ENCODE data around the gene COL23A1. TPM values are rescaled to one million over a fixed set of nuclear protein-coding genes. Genes with fewer than 3 reads are reported as not detected.
"Not testable (repeated sequence)": the region's sequence is repeated elsewhere in the genome, so short reads cannot be mapped to it uniquely, and the experiment has no call there.

Gene COL23A1
- total and polyA plus RNA-seq, 2 of the 13 experiments (the other 11 are each of a cell fraction or from before 2014, with no cell fraction given) = not detected

- no peak for TF ChIP-seq RBAK (CRISPR knock-in tag; IDR thresholded peaks at IDR 0.05)
- no peak for TF ChIP-seq XBP1 (CRISPR knock-in tag; IDR thresholded peaks at IDR 0.05)
- TF ChIP-seq ZNF225 (CRISPR knock-in tag; IDR thresholded peaks at IDR 0.05) = no peak
- no peak for TF ChIP-seq ZNF180 (CRISPR knock-in tag; IDR thresholded peaks at IDR 0.05; ENCODE audit: borderline replicate concordance, low read depth)
These were observed 390.4 kb downstream of the COL23A1 start (continued) for GRCh38 chr5:178199581-178200434.

- WGBS (ENCODE audit: low lambda C conversion rate) = 50% methylated on average over 5 of the region's 11 CpGs
- H3K4me3 ChIP-seq (replicated peaks in 1 of 3; ENCODE audit: insufficient read depth in 1 of 3, low read depth in 2 of 3, low read length in 3 of 3) = no peak overlapping the region
- DNase-seq (ENCODE audit: low spot score) = no peak
- no TSS peak for BruUV-seq (replicated peaks)
- no peak for ATAC-seq
- no peaks in the 10 kb centered on the region for H3K79me2 ChIP-seq (ENCODE audit: insufficient read depth, low read length)
- no peaks in the 10 kb centered on the region for H3K36me3 ChIP-seq (replicated peaks in 1 of 2; ENCODE audit: control insufficient read depth in 1 of 2, insufficient read depth in 2 of 2, low read length in 2 of 2)
- H3K27ac ChIP-seq (ENCODE audit: extremely low read length, insufficient read depth, low read length) = no peak overlapping the region
- in situ Hi-C loops (cut with HindIII; ENCODE audit: extremely low pct_ligation_motif_present, low pct_unique_long_range_greater_than_20kb) = no loop called here
- H4K20me1 ChIP-seq (ENCODE audit: insufficient read depth, low read length) = no peaks in the 10 kb centered on the region
- H3K4me2 ChIP-seq (ENCODE audit: low read depth, low read length) = no peak overlapping the region
- intact Hi-C loops (cut with micrococcal nuclease; ENCODE audit: unreplicated experiment) = no loop called here
- POLR2A ChIA-PET = no interaction called here
- FAIRE-seq = no peak
- CTCF ChIA-PET (ENCODE audit: low intra/inter-chr PET ratio, low total read pairs) = no interaction called here
- no peak overlapping the region for H3K9ac ChIP-seq (ENCODE audit: insufficient read depth, low read depth, low read length)
- H2AFZ ChIP-seq (ENCODE audit: low read length) = no peak overlapping the region
- TF ChIP-seq ZNF263 (CRISPR knock-in tag; IDR thresholded peaks at IDR 0.05) (peak; percentile 26; the same call in 1 of the 2 replicates), ZBTB43 (CRISPR knock-in tag; conservative IDR thresholded peaks at IDR 0.05) (no peak)
- H3K4me1 ChIP-seq (ENCODE audit: insufficient read depth, low read length) = peaks cover 24% of the 10 kb centered on the region
- no peaks in the 10 kb centered on the region for H3K9me3 ChIP-seq (ENCODE audit: low read length)
- peaks cover 0 to 22% of the 10 kb centered on the region in 2 experiments; a peak in 3 of 5 replicates for H3K27me3 ChIP-seq (ENCODE audit: control insufficient read depth in 1 of 2, insufficient read depth in 2 of 2, low read length in 2 of 2)
These were observed 391.5 kb downstream of the COL23A1 start for GRCh38 chr5:178198706-178199105.

DNA sequence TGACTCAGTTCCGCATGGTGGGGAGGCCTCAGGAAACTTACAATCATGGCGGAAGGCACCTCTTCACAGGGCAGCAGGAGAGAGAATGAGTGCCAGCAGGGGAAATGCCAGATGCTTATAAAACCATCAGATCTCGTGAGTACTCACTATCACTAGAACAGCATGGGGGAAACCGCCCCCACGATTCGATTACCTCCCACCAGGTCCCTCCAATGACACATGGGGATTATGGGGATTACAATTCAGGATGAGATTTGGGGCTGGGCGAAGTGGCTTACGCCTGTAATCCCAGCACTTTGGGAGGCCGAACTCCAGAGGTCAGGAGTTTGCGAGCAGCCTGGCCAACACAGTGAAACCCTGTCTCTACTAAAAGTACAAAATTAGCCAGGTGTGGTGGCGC lies 392.0 kb downstream of the COL23A1 start:
- peaks cover 0 to 25% of the 10 kb centered on the region in 2 experiments; a peak in 3 of 5 replicates for H3K27me3 ChIP-seq (ENCODE audit: control insufficient read depth in 1 of 2, insufficient read depth in 2 of 2, low read length in 2 of 2)
- DNase-seq (ENCODE audit: low spot score); H3K27ac ChIP-seq (ENCODE audit: extremely low read length, insufficient read depth, low read length); H4K20me1 ChIP-seq (ENCODE audit: insufficient read depth, low read length); H3K9me3 ChIP-seq (ENCODE audit: low read length); H2AFZ ChIP-seq (ENCODE audit: low read length); intact Hi-C loops (cut with micrococcal nuclease; ENCODE audit: unreplicated experiment); H3K4me3 ChIP-seq (replicated peaks in 1 of 3; ENCODE audit: insufficient read depth in 1 of 3, low read depth in 2 of 3, low read length in 3 of 3); H3K36me3 ChIP-seq (replicated peaks in 1 of 2; ENCODE audit: control insufficient read depth in 1 of 2, insufficient read depth in 2 of 2, low read length in 2 of 2); CTCF ChIA-PET (ENCODE audit: low intra/inter-chr PET ratio, low total read pairs); ATAC-seq; in situ Hi-C loops (cut with HindIII; ENCODE audit: extremely low pct_ligation_motif_present, low pct_unique_long_range_greater_than_20kb); H3K9ac ChIP-seq (ENCODE audit: insufficient read depth, low read depth, low read length); POLR2A ChIA-PET; H3K4me2 ChIP-seq (ENCODE audit: low read depth, low read length); FAIRE-seq; H3K79me2 ChIP-seq (ENCODE audit: insufficient read depth, low read length); BruUV-seq (replicated peaks): not testable (repeated sequence)
- 64% methylated on average over 9 of the region's 11 CpGs for WGBS (ENCODE audit: low lambda C conversion rate)
- H3K4me1 ChIP-seq (ENCODE audit: insufficient read depth, low read length) = peaks cover 24% of the 10 kb centered on the region
